Hematopoietic multipotent progenitor cell (in vitro differentiated cells): ENCODE measurements around the gene AKAP11. TPM values are rescaled to one million over a fixed set of nuclear protein-coding genes. Genes with fewer than 3 reads are reported as not detected.

Source experiments
- DNase-seq, 3 donors: peaks; one replicate each; pipeline ENCODE4 v3.0.0-alpha.2; 2011 to 2015; ENCODE audit warnings: low read depth in 2 of 3, low spot score in 2 of 3
- total RNA-seq: library from RNA; depleted of rRNA; stranded (reverse); fragments of >200 nt; gene quantifications from one replicate; pipeline ENCODE4 v1.2.3, GENCODE V29; 2012

AKAP11 gene
- total RNA-seq, 1 donor, result 6.7 TPM

- peak; percentile 91 to 98 (median 97) for DNase-seq
These were observed 426 bp upstream of the AKAP11 start for GRCh38 chr13:42271337-42272114.

DNA sequence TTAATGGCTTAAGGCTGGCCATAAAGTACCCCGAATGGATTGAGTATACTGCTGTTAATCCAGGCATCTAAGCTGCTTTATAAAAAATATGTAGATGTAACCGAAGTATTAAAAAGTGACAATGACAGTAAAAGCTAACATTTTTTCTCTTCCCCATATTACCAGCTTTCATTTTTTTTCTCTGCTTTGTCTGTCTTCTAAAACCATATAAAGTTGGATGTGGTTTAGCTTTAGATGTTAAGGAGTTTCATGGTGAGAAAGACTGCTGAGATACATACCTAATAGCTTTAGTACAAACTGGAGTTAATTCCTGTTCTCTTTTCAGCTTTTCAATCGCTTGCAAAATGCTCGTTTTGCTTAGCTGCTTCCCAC is 838 bp downstream of the AKAP11 start:
- DNase-seq, result no peak

DNA sequence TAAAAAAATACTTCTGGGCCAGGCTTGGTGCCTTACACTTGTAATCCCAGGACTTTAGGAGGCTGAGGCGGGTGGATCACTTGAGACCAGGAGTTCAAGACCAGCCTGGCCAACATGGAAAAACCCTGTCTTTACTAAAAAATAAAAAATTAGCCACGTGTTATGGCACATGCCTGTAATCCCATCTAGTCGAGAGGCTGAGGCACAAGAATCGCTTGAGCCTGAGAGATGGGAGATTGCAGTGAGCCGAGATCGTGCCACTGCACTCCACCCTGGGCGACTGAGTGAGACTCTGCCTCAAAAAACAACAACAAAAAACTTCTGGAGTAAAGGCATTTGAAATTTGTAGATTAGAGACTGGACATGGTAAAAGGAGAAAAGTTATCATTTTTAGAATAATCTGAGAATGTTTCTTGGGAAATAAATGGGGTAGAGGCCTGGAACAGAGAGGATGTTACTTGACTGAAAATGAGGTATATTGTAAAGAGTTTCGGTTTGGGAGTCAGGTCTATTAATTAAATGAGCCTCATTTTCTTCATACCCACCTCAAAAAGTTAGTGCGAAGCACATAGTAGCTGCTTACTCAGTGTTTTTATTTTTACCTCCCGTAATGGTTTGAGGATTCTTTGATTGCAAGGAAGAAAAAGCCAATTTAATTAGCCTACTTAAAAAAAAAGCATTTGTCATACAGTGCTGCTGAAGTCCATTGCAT is 2.6 kb downstream of the AKAP11 start:
- DNase-seq, result no peak

GRCh38 chr13:42275098-42275471 is 3.1 kb downstream of the AKAP11 start:
- DNase-seq, result peak in 2 of 3 donors; percentile 20 to 52

DNA sequence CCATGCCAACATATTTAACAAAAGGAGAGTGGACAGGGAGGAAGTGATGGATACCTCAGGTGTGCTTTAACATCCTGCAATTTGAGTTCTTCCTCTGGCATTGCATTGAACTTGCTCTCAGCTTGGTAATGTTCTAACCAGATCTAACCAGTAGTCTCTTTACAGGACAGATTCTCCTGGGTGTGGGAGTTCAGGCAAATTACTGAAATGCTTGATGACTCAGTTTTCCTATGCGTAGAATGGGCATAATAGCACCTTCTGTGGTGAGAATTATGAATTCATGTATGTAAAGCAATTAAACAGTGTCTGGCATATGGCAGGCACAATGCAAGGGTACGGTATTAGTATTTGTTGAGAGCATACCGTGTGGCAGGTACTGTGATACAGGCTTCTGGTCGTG is 3.6 kb downstream of the AKAP11 start:
- DNase-seq, result no peak

DNA sequence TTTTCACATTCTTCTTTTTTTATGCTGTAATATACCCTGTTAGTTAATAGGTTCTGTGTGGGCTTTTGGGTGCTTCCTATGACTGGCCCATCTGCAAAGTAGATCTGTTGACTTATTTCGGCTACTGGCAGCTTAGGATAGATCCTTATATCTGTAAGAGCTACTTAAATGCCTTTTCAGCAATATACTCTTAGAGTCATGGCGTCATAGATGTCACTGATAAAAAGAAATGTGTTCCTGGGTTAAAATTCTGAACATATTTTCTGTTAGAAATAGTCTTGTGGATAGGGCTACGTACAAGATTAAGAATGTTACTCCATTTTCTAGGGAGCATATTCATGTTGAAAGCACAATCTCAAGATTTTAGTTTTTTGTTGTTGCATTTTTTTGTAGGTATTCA is 4.7 kb downstream of the AKAP11 start:
- no peak for DNase-seq

- DNase-seq, result no peak
These were observed 5.8 kb downstream of the AKAP11 start for GRCh38 chr13:42277618-42278276.

- DNase-seq, result peak in 2 of 3 donors; percentile 26 to 36
These were observed 7.1 kb downstream of the AKAP11 start for GRCh38 chr13:42279080-42279479.

- DNase-seq, result no peak
These were observed 8.0 kb downstream of the AKAP11 start for GRCh38 chr13:42279986-42280385.

DNA sequence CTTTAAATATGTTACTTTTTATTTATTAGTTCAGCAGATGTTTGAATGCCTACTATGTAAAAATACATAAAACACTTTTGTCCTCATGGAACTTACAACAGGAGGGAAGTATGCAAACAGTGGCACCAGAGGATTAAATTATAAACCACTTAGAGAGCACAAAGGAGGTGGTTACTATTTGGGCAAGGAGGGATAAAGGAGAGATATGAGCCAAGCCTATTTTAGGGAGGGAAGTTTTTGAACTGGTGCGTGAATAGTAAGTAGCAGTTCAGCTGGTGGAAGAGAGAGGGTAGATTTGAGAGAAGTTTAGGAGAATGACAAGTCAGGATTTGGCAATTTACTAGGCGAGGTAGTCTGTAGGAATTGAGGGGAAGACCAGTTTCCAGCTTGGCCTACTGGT is 8.6 kb downstream of the AKAP11 start:
- no peak for DNase-seq

GRCh38 chr13:42283574-42283973 is 11.6 kb downstream of the AKAP11 start:
- DNase-seq, result no peak

- DNase-seq, result no peak
These were observed 12.1 kb downstream of the AKAP11 start for GRCh38 chr13:42284068-42284467.

GRCh38 chr13:42298392-42298791 is 26.4 kb downstream of the AKAP11 start:
- no peak for DNase-seq

DNA sequence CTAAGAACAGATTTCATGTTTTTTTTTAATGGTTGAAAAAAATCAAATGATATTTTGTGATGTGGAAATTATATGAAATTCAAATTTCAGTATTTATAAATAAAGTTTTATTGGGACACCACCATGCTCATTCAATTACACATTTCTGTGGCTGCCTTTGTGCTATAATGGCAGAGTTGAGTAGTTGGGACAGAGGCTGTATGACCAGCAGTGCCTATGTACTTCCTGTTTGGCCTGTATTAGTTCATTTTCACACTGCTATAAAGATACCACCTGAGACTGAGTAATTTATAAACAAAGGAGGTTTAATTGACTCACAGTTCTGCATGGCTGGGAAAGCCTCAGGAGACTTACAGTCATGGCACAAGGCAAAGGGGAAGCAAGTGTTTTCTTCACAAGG is 33.6 kb downstream of the AKAP11 start:
- no peak for DNase-seq

GRCh38 chr13:42307461-42307860 is 35.5 kb downstream of the AKAP11 start:
- DNase-seq, result no peak

DNA sequence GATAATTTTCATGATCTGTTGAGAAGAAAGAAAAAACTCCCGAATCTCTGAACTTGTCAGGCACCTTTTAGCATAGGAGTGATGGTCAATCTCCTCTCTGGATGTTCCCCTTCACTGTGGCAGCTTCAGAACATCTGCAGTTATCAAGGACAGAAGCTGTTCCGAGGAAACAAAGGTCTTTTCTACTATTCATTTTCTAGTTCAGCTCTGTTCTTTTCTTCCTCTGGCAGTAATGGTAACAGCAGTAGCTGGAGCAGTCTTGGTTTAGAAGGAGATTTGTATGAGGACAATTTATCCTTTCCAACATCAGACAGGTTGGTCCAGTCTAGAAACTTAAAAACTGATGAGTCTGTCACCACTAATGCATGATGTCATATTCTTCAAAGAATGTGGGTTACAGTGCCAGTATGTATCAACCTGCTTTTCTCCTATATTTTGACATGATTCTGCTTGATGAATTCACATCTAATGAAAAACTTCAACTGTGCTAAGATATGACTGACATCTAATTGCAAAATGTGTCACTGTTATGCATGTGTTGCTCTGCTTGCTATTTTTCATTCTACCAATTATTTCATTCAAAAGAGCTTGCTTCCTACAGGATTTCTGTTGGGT is 41.0 kb downstream of the AKAP11 start:
- no peak for DNase-seq

DNA sequence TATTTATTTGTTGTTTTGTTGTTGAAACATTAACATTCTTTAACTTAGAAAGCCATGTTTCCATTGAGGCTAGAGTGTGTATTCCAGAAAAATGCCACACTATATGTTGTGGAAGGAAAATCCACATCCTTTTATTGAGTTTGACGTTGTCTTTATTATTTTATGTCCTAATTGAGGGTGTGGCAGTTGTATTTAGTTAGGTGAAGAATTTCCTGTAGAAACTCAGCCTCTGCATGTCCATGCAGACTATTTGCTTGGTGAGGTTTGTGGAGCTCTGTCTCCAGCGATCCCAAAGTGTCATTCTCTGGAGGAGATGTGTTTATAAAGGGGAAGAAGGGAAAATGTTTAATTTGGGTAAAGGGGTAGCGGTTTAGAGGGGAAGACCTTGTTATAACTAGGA is 46.6 kb downstream of the AKAP11 start:
- no peak for DNase-seq

DNA sequence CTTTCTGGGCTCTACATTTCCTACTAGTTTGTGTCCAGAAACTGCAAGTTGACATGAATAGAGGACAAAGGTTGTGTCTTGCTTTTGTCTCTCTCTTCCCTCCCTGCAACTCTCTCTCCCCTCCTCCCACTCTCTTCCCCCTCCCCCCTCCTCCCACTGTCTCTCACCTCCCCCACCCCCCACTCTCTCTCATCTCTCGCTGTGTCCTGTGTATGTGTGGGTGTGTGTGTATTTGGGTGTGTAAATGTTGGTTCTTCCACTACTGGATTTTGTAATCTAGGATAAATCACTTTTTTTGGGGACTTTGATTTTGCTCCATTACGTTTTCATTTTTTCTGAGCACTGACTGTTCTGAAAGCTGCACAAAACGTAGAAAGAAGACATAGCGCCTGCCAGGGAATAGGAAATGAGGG is 48.4 kb downstream of the AKAP11 start:
- DNase-seq, result no peak

DNA sequence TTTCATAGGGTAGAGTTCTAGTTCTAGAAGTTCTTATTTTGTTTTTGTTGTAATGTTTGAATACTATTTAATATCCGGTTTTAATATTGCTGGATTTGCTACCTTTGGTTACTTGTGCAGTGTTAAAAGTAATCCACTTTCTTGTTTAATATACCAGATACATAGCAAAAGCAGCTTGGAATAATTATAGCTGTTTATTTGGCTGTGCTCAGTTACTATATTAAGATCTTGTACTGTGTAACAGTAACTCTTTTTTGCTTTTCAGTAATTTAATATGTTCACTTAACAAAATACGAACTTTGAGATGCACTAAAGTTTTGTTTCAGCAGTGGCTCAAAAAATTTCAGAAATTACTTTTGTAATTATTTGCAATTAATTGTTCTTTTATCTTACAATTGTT is 50.9 kb downstream of the AKAP11 start:
- DNase-seq, result no peak

- no peak for DNase-seq
These were observed 52.8 kb downstream of the AKAP11 start for GRCh38 chr13:42324704-42325103.

DNA sequence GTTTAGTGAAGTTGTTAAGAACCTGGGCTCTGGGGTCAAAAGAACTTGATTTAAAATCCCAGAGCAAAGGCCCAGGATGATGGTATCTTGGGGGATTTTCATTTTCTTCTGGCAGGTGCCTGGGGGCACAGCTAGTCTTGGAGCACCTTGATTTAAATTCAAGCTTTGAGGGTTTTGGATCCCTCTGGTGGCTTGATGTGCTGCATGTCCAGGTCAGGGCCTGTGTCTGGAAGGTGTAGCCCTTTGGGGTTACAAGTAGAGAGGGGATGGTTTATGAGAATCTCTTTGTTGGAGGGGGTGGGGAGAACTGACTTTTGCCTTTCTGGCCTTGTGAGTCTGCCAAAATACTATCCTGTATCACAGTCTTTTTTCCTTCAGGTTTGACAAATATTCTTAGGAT is 55.8 kb downstream of the AKAP11 start:
- DNase-seq, result no peak
